ENCODE results near the gene FBXO3.
"Not testable (repeated sequence)": the region's sequence is repeated elsewhere in the genome, so short reads cannot be mapped to it uniquely, and the experiment has no call there.

- TF ChIP-seq CTCF (conservative IDR thresholded peaks at IDR 0.05; ENCODE audit: low read length); EZH2phosphoT487 (IDR thresholded peaks at IDR 0.05; ENCODE audit: borderline replicate concordance, low read depth, low read length): not testable (repeated sequence)
Observed at GRCh38 chr11:33727539-33727938, 46.8 kb downstream of the FBXO3 start.

Measured in OCI-LY7 (cell line).